ENCODE measurements around the gene IL17A.

Gene IL17A

DNA sequence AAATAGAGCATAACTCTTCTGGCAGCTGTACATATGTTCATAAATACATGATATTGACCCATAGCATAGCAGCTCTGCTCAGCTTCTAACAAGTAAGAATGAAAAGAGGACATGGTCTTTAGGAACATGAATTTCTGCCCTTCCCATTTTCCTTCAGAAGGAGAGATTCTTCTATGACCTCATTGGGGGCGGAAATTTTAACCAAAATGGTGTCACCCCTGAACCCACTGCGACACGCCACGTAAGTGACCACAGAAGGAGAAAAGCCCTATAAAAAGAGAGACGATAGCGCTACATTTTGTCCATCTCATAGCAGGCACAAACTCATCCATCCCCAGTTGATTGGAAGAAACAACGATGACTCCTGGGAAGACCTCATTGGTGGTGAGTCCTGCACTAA, at the start of gene IL17A:
IL17A (plus strand) TSS at position 301 of the 400 bp plus-strand sequence; CDS start at position 358, 57 bp downstream.
- Histone ChIP-seq H3K27ac (ENCODE audit: low read depth, low read length, poor library complexity, severe bottlenecking) (no peak within 1 kb of the TSS), H3F3A (ENCODE audit: insufficient read depth, low read length) (no peaks in the 10 kb centered on the region), H3K79me2 (ENCODE audit: insufficient read depth, low read length) (no peaks in the 10 kb centered on the region), H3K4me2 (ENCODE audit: low read length) (no peak within 1 kb of the TSS), H3K4me3 (ENCODE audit: low read depth, low read length, poor library complexity, severe bottlenecking) (no peak within 1 kb of the TSS), H3K4me1 (ENCODE audit: insufficient read depth, low read length, severe bottlenecking) (no peaks in the 10 kb centered on the region), H3K9me3 (ENCODE audit: low read length) (no peaks in the 10 kb centered on the region), H2AFZ (ENCODE audit: low read length) (no peak within 1 kb of the TSS), H3K9ac (ENCODE audit: low read length) (no peak within 1 kb of the TSS), H4K20me1 (ENCODE audit: insufficient read depth, low read length) (no peaks in the 10 kb centered on the region), H3K36me3 (ENCODE audit: insufficient read depth, low read length) (no peaks in the 10 kb centered on the region), H3K9me2 (ENCODE audit: low read depth, low read length) (no peaks in the 10 kb centered on the region), H3K27me3 (ENCODE audit: insufficient read depth, low read length) (peaks cover 5% of the 10 kb centered on the region; the same call in 1 of the 2 replicates)
- TF ChIP-seq EZH2 (IDR thresholded peaks at IDR 0.05; ENCODE audit: borderline replicate concordance, low read length), result no peak
- TF ChIP-seq, protein P1, sequence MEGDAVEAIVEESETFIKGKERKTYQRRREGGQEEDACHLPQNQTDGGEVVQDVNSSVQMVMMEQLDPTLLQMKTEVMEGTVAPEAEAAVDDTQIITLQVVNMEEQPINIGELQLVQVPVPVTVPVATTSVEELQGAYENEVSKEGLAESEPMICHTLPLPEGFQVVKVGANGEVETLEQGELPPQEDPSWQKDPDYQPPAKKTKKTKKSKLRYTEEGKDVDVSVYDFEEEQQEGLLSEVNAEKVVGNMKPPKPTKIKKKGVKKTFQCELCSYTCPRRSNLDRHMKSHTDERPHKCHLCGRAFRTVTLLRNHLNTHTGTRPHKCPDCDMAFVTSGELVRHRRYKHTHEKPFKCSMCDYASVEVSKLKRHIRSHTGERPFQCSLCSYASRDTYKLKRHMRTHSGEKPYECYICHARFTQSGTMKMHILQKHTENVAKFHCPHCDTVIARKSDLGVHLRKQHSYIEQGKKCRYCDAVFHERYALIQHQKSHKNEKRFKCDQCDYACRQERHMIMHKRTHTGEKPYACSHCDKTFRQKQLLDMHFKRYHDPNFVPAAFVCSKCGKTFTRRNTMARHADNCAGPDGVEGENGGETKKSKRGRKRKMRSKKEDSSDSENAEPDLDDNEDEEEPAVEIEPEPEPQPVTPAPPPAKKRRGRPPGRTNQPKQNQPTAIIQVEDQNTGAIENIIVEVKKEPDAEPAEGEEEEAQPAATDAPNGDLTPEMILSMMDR (IDR thresholded peaks at IDR 0.05; ENCODE audit: low read length), result no peak

DNA sequence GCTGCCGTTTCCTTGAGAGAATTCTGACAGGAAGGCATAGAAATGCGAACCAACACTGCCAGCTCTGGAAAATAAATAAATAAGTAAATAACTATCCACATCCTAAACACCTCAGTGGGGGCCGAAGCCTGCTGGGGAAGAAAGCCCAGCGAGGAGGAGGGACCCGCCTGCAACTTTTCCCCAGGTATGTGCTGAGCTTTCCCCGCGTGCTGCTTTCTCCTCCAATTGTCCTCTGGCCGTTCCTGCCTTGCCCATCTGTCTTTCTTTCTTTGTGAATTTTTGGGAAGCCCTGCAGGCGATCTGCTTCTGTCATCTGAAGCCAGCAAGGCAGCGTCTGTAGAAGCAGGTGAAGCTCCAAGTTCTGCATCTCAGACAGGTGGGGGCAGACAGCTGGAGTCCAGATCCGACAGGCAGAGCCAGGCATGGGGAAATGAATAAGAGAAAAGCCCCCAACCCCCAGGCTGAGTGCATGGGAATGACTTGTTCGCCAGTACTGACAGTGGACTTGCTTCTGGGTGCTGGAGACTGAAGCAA, 49.2 kb upstream of the IL17A start:
- Histone ChIP-seq H3K79me2 (ENCODE audit: insufficient read depth, low read length) (no peaks in the 10 kb centered on the region), H3F3A (ENCODE audit: insufficient read depth, low read length) (no peaks in the 10 kb centered on the region), H3K9me3 (ENCODE audit: low read length) (no peaks in the 10 kb centered on the region), H3K4me3 (ENCODE audit: low read depth, low read length, poor library complexity, severe bottlenecking) (no peak overlapping the region), H2AFZ (ENCODE audit: low read length) (no peak overlapping the region), H3K27ac (ENCODE audit: low read depth, low read length, poor library complexity, severe bottlenecking) (no peak overlapping the region), H3K9ac (ENCODE audit: low read length) (no peak overlapping the region), H4K20me1 (ENCODE audit: insufficient read depth, low read length) (no peaks in the 10 kb centered on the region), H3K27me3 (ENCODE audit: insufficient read depth, low read length) (no peaks in the 10 kb centered on the region), H3K36me3 (ENCODE audit: insufficient read depth, low read length) (no peaks in the 10 kb centered on the region), H3K4me1 (ENCODE audit: insufficient read depth, low read length, severe bottlenecking) (no peaks in the 10 kb centered on the region), H3K4me2 (ENCODE audit: low read length) (no peak overlapping the region), H3K9me2 (ENCODE audit: low read depth, low read length) (no peaks in the 10 kb centered on the region)
- no peak for TF ChIP-seq EZH2 (IDR thresholded peaks at IDR 0.05; ENCODE audit: borderline replicate concordance, low read length)
- TF ChIP-seq, protein P1 (IDR thresholded peaks at IDR 0.05; ENCODE audit: low read length), result no peak

DNA sequence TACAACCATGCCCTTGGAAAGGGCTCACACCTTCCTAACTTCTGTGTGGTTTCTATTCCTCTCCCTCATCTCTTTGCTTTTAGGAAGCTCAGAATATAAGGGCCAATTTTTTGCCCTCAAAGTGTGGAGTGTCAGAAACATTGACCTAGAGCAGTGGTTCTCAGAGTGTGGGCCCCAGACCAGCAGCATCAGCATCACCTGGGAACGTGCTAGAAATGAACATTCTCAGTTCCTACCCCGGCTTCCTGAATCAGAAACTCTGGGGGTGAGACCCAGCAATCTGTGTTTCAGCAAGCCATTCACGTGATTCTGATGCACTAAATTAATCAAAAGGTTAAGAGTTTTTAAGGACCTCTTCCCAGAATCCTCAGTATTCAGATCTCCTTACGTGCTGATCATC, 47.9 kb upstream of the IL17A start:
- no peaks in the 10 kb centered on the region for H3F3A ChIP-seq (ENCODE audit: insufficient read depth, low read length)
- no peak overlapping the region for H2AFZ ChIP-seq (ENCODE audit: low read length)
- H3K9me3 ChIP-seq (ENCODE audit: low read length), result no peaks in the 10 kb centered on the region
- no peaks in the 10 kb centered on the region for H3K27me3 ChIP-seq (ENCODE audit: insufficient read depth, low read length)
- no peaks in the 10 kb centered on the region for H3K9me2 ChIP-seq (ENCODE audit: low read depth, low read length)
- no peaks in the 10 kb centered on the region for H3K79me2 ChIP-seq (ENCODE audit: insufficient read depth, low read length)
- no peaks in the 10 kb centered on the region for H3K4me1 ChIP-seq (ENCODE audit: insufficient read depth, low read length, severe bottlenecking)
- no peak overlapping the region for H3K9ac ChIP-seq (ENCODE audit: low read length)
- TF ChIP-seq EZH2 (IDR thresholded peaks at IDR 0.05; ENCODE audit: borderline replicate concordance, low read length), result no peak
- TF ChIP-seq, protein P1 (IDR thresholded peaks at IDR 0.05; ENCODE audit: low read length), result no peak
- no peaks in the 10 kb centered on the region for H3K36me3 ChIP-seq (ENCODE audit: insufficient read depth, low read length)
- no peak overlapping the region for H3K27ac ChIP-seq (ENCODE audit: low read depth, low read length, poor library complexity, severe bottlenecking)
- H3K4me3 ChIP-seq (ENCODE audit: low read depth, low read length, poor library complexity, severe bottlenecking), result no peak overlapping the region
- H4K20me1 ChIP-seq (ENCODE audit: insufficient read depth, low read length), result no peaks in the 10 kb centered on the region
- H3K4me2 ChIP-seq (ENCODE audit: low read length), result no peak overlapping the region

Data from OCI-LY1 (cell line).